Endothelial cell of umbilical vein (primary cell): Measurements from ENCODE around the gene GTF2H4. TPM values are rescaled to one million over a fixed set of nuclear protein-coding genes. Genes with fewer than 3 reads are reported as not detected.

ENCODE experiments used
- BruUV-seq: library from RNA; stranded (reverse); fragments of 400-500 nt; replicated peaks from 2 replicates; lab custom pipeline; 2021; lab: Mats Ljungman, UMichigan
- CTCF ChIA-PET: fragments of 300-600, 350-600 bp; sonication (Branson Sonifier 250); formaldehyde crosslinking; loops from one replicate; lab custom pipeline; 2021; ENCODE audit warnings: antibody characterized with exemption, inconsistent platforms; lab: Charles Lee
- POLR2A ChIA-PET: fragments of 300-600, 350-600 bp; sonication (Branson Sonifier 250); formaldehyde crosslinking; loops from one replicate; lab custom pipeline; 2021; ENCODE audit warnings: antibody characterized with exemption, inconsistent platforms; lab: Charles Lee
- DNase-seq: peaks from one replicate; pipeline ENCODE4 v3.0.0-alpha.2; 2011; ENCODE audit warnings: low read depth, low spot score
- FAIRE-seq: peaks from 2 replicates; lab custom pipeline; 2011; peaks lifted over from hg19 to GRCh38; lab: Jason Lieb, UNC
- H2AFZ ChIP-seq: 2 replicates; pipeline ENCODE4 v1.6.0; 2012; ENCODE audit warnings: low read depth, low read length, control low read depth, inconsistent platforms
- H3K27ac ChIP-seq: 2 replicates; pipeline ENCODE4 v1.5.1; 2011; ENCODE audit warnings: low read depth, mild to moderate bottlenecking, control low read depth, low read length, moderate library complexity; ENCODE audit not compliant: insufficient read depth
- H3K27me3 ChIP-seq, 2 experiments: 2 replicates each; pipeline versions ENCODE4 v1.6.0 to v1.6.1; 2011; ENCODE audit warnings: low read length in 2 of 2, mixed read lengths in 1 of 2; ENCODE audit not compliant: control insufficient read depth in 2 of 2, insufficient read depth in 2 of 2
- H3K36me3 ChIP-seq, 2 experiments: 2 replicates in 1 of 2; 3 replicates in 1 of 2; pipeline ENCODE4 v1.5.1; 2011; ENCODE audit warnings: low read length in 2 of 2, mild to moderate bottlenecking in 1 of 2, moderate library complexity in 1 of 2; ENCODE audit not compliant: control insufficient read depth in 2 of 2, insufficient read depth in 2 of 2; ENCODE audit errors: extremely low read depth in 1 of 2
- H3K4me1 ChIP-seq: 3 replicates; pipeline ENCODE4 v1.5.1; 2011; ENCODE audit warnings: mild to moderate bottlenecking, low read length; ENCODE audit not compliant: control insufficient read depth, insufficient read depth; ENCODE audit errors: extremely low read depth
- H3K4me2 ChIP-seq: 2 replicates; pipeline ENCODE4 v1.6.1; 2011; ENCODE audit warnings: low read length, control low read depth, mixed read lengths; ENCODE audit not compliant: insufficient read depth
- H3K4me3 ChIP-seq, 3 experiments: fragments of 200-600 bp in 1 of 3; sonication (generic), shearing (Covaris generic) in 1 of 3; replicated peaks in 1 of 3; 2 replicates each; pipeline ENCODE4 v1.5.1; 2011 to 2016; ENCODE audit warnings: control low read depth in 3 of 3, low read length in 3 of 3, mild to moderate bottlenecking in 2 of 3, inconsistent platforms in 1 of 3, low read depth in 1 of 3, moderate library complexity in 1 of 3; ENCODE audit not compliant: insufficient read depth in 1 of 3
- H3K79me2 ChIP-seq: 2 replicates; pipeline ENCODE4 v1.6.0; 2012; ENCODE audit warnings: low read length, inconsistent platforms; ENCODE audit not compliant: control insufficient read depth, insufficient read depth
- H3K9ac ChIP-seq: replicated peaks from 2 replicates; pipeline ENCODE3; 2011; ENCODE audit warnings: low read length, control low read depth; ENCODE audit not compliant: insufficient read depth; ENCODE audit errors: extremely low read depth
- H3K9me1 ChIP-seq: replicated peaks from 3 replicates; pipeline ENCODE4 v1.6.0; 2011; ENCODE audit warnings: mild to moderate bottlenecking, low read length; ENCODE audit not compliant: control insufficient read depth, insufficient read depth; ENCODE audit errors: extremely low read depth
- H3K9me3 ChIP-seq: replicated peaks from 2 replicates; pipeline ENCODE4 v1.5.1; 2012; ENCODE audit warnings: low read length, inconsistent platforms; ENCODE audit not compliant: control insufficient read depth, insufficient read depth
- H4K20me1 ChIP-seq: replicated peaks from 2 replicates; pipeline ENCODE3; 2011; ENCODE audit warnings: mild to moderate bottlenecking, low read length; ENCODE audit not compliant: control insufficient read depth, insufficient read depth; ENCODE audit errors: extremely low read depth
- EZH2 ChIP-seq: IDR thresholded peaks from 2 replicates; pipeline ENCODE4 v1.6.1; 2012; ENCODE audit warnings: borderline replicate concordance, low read depth, mild to moderate bottlenecking, moderate library complexity, low read length, inconsistent platforms; ENCODE audit not compliant: severe bottlenecking
- GATA2 ChIP-seq: IDR thresholded peaks from 2 replicates; pipeline ENCODE4 v1.7.0; 2011; ENCODE audit warnings: low read depth, mild to moderate bottlenecking, moderate library complexity, mixed read lengths, low read length; ENCODE audit not compliant: insufficient read length, insufficient read depth
- MYC ChIP-seq: IDR thresholded peaks from one replicate; pipeline ENCODE4 v1.6.1; 2011; ENCODE audit warnings: mild to moderate bottlenecking, low read depth, low read length
- POLR2A ChIP-seq: IDR thresholded peaks from 2 replicates; pipeline ENCODE4 v1.6.1; 2012; ENCODE audit warnings: low read depth, mild to moderate bottlenecking, control low read depth, low read length
- dilution Hi-C: fragments of 300-500 bp; cut with MboI; formaldehyde crosslinking; loops from one replicate; pipeline ENCODE4 v1.15.0; 2019; ENCODE audit warnings: low sequenced_read_pairs; ENCODE audit not compliant: extremely low pct_ligation_motif_present
- intact Hi-C: fragments of 100-400 bp; cut with micrococcal nuclease; formaldehyde crosslinking; loops from one replicate; pipeline ENCODE4 v1.10.0; 2022
- polyA plus RNA-seq, 4 experiments: library from polyadenylated mRNA; depleted of rRNA in 3 of 4; stranded (reverse) in 3 of 4; unstranded in 1 of 4; fragments of >200 nt; gene quantifications; 2 replicates each; pipeline versions ENCODE4 v1.2.1 to v1.2.3, GENCODE V29; 2011 to 2012; ENCODE audit warnings: missing spikeins in 1 of 4
- total RNA-seq: library from RNA; stranded (reverse); gene quantifications from 2 replicates; pipeline ENCODE4 v1.2.3, GENCODE V29; 2021

The GTF2H4 gene
- total and polyA plus RNA-seq, 2 donors (not counting 3 experiments of a cell fraction or from before 2014, with no cell fraction given), result 40.5 to 52.6 TPM

GRCh38 chr6:30894381-30894780 is 13.6 kb upstream of the GTF2H4 start:
- dilution Hi-C loops, result loop anchor here (25.0 kb wide), 1 partner anchor 157 kb away; the partner anchor contains the start of genes FLOT1 and IER3
- H3K36me3 ChIP-seq, result peaks cover 0 to 7% of the 10 kb centered on the region in 2 experiments
- TF ChIP-seq MYC (no peak), POLR2A (no peak), GATA2 (no peak), EZH2 (no peak)
- no peaks in the 10 kb centered on the region for H3K27me3 ChIP-seq
- intact Hi-C loops, result no loop called here
- POLR2A ChIA-PET, result no interaction called here
- FAIRE-seq (no peak), DNase-seq (no peak)
- H4K20me1 ChIP-seq, result no peaks in the 10 kb centered on the region
- H3K9ac ChIP-seq, result no peak overlapping the region
- BruUV-seq, result no TSS peak
- no peak overlapping the region for H3K4me3 ChIP-seq
- CTCF ChIA-PET, result interaction anchor here (1.6 kb wide), 1 partner anchor 10 kb away, joined by 3 read pairs; the partner anchor contains the start of gene DDR1
- no peak overlapping the region for H3K4me2 ChIP-seq
- H3K79me2 ChIP-seq, result no peaks in the 10 kb centered on the region
- no peak overlapping the region for H3K27ac ChIP-seq
- H2AFZ ChIP-seq, result no peak overlapping the region
- no peaks in the 10 kb centered on the region for H3K9me3 ChIP-seq
- no peaks in the 10 kb centered on the region for H3K9me1 ChIP-seq
- H3K4me1 ChIP-seq, result no peaks in the 10 kb centered on the region

GRCh38 chr6:30894935-30895334 is 13.1 kb upstream of the GTF2H4 start:
- H3K36me3 ChIP-seq, result peaks cover 0 to 7% of the 10 kb centered on the region in 2 experiments
- no peak overlapping the region for H3K9ac ChIP-seq
- FAIRE-seq (no peak), DNase-seq (no peak)
- no peaks in the 10 kb centered on the region for H3K9me3 ChIP-seq
- no TSS peak for BruUV-seq
- H4K20me1 ChIP-seq, result no peaks in the 10 kb centered on the region
- no peak overlapping the region for H3K4me2 ChIP-seq
- dilution Hi-C loops (loop anchor here (25.0 kb wide), 1 partner anchor 158 kb away; the partner anchor contains the start of genes FLOT1 and IER3), intact Hi-C loops (no loop called here)
- no peaks in the 10 kb centered on the region for H3K4me1 ChIP-seq
- ChIA-PET POLR2A (no interaction called here), CTCF (no interaction called here)
- H2AFZ ChIP-seq, result no peak overlapping the region
- H3K9me1 ChIP-seq, result no peaks in the 10 kb centered on the region
- H3K4me3 ChIP-seq, result no peak overlapping the region
- H3K27me3 ChIP-seq, result no peaks in the 10 kb centered on the region
- H3K27ac ChIP-seq, result no peak overlapping the region
- no peaks in the 10 kb centered on the region for H3K79me2 ChIP-seq
- TF ChIP-seq MYC, result no peak
